GM18499 (cell line): ENCODE data around the gene SAMD4B.
"Not testable (repeated sequence)": the region's sequence is repeated elsewhere in the genome, so short reads cannot be mapped to it uniquely, and the experiment has no call there.

ENCODE experiments used
- ATAC-seq: cut with Tn5 transposase; IDR thresholded peaks from one replicate; pipeline ENCODE4 v1.9.1; 2021; ENCODE audit warnings: moderate number of reproducible peaks; ENCODE audit not compliant: insufficient read depth, unreplicated experiment

The SAMD4B gene

DNA sequence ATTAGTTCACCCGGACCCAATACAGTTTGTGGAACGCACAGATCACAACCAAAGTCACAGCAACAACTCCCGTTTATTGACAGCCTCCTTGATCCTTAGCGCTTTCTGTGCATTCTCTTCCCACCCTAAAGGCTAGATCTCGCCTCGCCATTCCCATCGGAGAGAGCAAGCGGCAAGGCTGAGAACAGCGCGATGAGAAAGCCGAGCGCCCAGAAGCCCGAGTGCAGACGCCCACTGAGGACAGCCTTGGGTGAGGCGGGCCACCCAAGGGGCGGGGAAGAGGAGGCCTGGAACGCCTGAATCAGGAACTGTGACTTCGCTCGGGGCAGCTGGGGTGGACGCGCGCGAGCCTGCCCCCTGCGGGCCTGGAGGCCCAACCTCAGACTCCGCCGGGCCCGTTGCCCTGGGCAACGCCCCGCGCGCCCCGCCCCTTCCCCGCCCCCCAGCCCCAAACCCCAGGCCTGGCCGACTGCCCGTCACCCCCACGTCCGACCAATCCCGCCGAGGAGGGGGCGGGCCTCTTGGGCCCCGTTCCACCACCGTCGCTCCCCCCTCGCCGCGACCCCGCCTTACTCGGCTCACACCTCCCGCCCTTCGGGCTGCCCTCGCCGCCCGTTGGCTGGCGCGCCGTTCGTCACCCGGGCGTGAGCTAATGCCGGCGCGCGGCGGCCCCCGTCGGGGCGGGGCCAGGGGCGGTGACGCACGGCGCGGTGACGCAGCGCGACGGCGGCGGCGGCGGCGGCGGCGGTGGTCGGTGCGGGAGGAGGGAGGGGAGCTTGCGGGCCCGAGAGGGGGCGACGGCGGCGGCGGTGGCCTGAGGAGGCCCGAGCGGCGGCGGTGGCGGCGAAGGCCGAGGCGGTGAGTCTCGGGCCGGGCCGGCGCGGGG lies at the start of gene SAMD4B:
SAMD4B (plus strand) TSS at position 703 of the 886 bp plus-strand sequence. CDS start 14,473 bp downstream, outside the sequence.
- peak; percentile 54 for ATAC-seq

GRCh38 chr19:39293394-39293793 lies 48.8 kb upstream of the SAMD4B start:
- ATAC-seq: no peak

- ATAC-seq: no peak
Observed at GRCh38 chr19:39296055-39296645, 46.1 kb upstream of the SAMD4B start, which contains the start of gene IFNL1. Gene IFNL1, plus strand, starts transcription at chr19:39296407. Its CDS starts 15 bp downstream, at chr19:39296422.

DNA sequence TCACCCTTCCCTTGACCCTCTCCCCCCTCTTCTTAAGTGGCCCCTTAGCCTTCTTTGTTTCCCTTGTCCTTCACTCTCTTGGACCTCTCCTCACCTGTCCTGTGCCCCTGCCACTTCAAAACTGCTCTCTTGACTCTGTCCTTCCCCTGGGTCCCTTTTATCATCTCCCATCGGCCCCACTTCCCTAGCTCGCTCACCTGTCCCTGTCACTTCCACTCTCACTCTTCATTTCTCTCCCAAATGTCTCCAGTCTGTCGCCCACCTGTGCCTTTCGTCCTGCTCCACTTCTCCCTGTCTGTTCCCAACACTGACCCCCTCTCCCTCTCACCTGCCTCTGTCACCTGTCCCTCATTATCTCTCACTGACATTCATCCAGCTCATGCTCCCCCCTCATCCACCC lies 45.3 kb upstream of the SAMD4B start:
- ATAC-seq: no peak

DNA sequence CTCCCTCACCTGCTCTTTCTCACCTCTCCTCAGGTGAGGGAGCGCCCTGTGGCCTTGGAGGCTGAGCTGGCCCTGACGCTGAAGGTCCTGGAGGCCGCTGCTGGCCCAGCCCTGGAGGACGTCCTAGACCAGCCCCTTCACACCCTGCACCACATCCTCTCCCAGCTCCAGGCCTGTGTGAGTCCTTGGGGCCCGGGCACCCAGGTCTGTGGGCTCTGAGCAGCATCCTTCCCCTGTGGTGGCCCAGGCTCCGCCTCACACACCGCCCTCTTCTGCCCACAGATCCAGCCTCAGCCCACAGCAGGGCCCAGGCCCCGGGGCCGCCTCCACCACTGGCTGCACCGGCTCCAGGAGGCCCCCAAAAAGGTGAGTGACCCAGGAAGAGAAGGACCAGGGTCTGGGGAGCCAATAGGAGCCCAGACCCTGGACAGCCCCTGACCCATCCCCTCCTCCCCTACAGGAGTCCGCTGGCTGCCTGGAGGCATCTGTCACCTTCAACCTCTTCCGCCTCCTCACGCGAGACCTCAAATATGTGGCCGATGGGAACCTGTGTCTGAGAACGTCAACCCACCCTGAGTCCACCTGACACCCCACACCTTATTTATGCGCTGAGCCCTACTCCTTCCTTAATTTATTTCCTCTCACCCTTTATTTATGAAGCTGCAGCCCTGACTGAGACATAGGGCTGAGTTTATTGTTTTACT lies 44.1 kb upstream of the SAMD4B start:
- ATAC-seq: no peak

DNA sequence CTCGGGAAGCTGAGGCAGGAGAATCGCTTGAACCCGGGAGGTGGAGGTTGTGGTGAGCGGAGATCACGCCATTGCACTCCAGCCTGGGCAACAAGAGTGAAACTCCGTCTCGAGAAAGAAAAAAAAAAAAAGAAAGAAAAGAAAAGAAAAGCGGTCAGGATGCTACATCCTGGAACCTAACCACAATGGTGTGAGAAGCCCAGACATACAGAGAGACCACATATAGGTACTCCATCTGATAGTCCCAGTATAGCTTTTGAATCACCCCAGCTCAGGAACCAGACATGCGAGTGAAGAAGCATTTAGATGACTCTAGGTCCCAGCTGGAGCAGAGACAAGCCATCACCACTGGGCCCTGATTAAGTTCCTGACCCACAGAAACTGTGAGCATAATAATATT lies 42.8 kb upstream of the SAMD4B start:
- no peak for ATAC-seq

GRCh38 chr19:39299832-39300231 lies 42.4 kb upstream of the SAMD4B start:
- ATAC-seq: no peak

DNA sequence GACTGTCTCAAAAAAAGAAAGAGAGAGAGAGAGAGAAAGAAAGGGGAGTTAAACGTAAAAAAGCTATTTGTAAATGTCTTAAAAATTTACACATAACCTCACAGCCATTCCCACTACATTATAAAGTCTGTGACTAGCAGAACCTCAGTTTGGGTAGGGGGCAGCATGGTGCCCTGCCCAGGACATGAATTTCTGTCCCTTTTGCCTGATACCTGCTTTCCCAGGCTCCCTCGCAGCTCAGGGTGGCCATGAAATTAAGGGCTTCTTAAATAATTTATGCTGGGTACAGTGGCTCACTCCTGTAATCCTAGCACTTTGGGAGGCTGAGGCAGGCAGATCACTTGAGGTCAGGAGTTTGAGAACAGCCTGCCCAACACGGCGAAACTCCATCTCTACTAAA lies 41.2 kb upstream of the SAMD4B start:
- ATAC-seq: no peak

GRCh38 chr19:39301562-39301961 lies 40.7 kb upstream of the SAMD4B start:
- ATAC-seq: no peak

DNA sequence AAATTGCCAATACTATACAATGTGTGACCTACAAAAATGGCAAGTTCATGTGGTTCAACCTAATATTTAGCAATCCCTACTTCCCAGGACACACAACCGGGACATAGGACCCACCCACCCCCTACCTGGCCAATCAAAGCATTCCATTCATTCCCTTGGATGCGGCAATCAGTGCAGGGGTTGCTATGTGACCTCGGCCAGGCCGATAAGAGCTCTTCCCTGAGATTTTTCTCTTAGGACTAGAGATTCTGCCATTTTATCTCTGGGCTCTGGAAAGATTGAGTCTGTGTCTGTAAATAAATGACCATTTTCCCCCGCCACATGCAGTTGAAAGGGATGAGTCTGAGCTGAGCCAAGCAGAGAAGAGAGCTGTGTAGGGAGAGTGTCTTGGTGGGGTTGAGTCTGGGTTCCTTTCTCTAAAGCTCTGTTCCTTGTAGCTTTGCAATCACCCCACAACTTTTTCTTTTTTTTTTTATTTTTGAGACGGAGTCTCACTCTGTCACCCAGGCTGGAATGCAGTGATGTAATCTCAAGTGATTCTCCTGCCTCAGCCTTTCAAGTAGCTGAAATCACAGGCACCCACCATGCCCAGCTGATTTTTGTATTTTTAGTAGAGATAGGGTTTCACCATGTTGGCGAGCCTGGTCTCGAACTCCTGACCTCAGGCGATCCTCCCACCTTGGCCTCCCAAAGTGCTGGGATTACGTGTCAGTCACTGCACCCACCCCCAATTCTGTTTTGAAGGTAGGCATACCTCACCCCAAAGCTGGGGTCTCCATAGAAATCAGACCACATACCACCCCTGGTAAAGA lies 38.6 kb upstream of the SAMD4B start:
- no peak for ATAC-seq

DNA sequence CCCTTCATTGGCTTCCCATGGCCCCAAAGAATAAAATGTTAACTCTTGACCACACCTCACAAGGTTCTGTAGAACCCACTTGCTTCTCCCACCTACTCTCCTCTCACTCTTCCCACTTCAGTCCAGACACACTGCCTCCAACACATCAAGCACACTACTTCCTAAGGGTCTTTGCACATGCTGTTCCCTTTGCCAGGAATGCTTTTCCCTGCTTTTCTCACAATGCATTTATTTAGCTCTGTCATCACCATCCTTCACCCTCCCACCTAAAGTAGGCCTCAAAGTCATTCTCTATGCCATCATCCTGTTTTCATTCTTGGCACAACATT lies 38.1 kb upstream of the SAMD4B start:
- no peak for ATAC-seq

DNA sequence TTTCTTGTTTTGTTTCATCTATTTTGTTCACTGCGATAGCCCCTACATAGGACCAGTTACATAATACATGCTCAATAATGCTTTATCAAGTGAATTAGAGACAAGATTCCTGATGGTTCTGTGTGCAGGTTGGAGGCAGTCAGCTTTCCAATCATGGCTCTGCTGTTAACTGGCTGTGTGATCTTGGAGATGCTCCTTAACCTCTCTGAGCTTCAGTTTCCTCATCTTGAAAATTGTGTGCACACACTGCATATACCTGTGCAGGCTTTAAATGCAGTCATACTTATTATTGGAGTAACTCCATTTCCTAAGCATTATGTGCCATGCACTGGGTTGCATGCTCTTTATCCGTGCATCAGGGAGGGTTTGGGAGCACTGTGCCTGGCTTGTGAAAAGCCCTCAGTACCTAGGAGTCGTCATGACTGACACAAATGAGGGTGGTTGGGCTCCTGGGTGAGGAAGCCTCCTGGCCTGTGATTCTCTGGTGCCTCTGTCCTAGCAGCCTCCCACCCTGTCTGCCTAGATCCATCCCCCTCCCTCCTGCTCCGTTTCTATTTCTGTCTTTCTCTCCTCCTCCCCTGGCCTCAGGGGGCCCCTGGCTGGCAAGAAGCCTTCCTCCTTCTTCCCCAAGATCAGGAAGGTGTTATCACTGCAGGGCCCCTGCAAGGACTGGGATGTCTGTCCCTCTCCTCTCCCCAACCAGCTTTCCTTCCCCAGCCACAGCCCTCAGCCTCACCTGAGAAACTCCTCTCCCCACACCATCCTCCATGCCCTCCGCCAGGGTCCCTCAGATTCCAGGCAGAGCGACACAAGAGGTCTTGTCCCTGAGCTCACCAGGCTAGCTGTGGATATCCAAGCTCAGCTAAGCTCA lies 37.3 kb upstream of the SAMD4B start:
- no peak for ATAC-seq

- ATAC-seq: no peak
Observed at GRCh38 chr19:39306075-39306474, 36.1 kb upstream of the SAMD4B start.

DNA sequence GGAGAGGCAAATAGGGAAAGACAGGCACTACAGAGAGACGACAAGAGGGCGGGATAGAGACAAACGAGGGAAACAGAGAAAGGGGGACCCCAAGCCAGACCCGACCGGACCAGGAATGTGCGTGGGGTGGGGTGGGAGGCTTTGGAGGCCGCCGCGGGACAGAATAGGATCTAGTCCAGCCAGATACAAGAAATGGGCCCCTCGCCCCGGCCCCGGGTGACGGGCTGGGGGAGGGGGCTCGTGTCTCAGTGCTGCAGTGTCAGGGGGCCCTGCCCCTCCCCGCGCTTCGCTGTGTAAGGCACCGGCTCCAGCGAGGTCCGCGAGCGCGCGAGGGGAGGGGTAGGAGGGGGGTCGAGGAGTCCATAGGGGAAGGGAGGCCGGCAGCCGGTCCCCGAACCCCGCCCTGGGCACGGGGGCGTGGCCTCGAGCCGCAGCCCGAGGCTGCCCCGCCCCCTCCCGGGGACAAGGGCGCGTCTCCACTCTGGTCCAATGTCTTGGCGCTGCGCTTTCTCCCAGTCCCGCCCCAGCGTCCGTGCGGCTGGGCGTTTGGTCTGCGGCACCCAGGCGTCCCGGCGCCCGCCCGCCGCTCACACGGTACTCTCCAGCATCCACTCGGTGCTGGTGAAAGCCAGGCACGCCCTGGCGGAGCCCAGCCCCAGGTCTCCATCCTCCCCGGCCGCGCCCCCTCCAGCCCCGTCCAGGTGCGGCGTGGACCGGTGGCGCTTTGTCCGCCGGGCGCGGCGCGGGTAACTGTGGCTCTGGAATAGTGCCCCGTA lies 35.0 kb upstream of the SAMD4B start:
- ATAC-seq: no peak

GRCh38 chr19:39307822-39308530 lies 34.2 kb upstream of the SAMD4B start:
- no peak for ATAC-seq

GRCh38 chr19:39308531-39309304 lies 33.5 kb upstream of the SAMD4B start:
- no peak for ATAC-seq

GRCh38 chr19:39309305-39309670 lies 32.9 kb upstream of the SAMD4B start:
- not testable (repeated sequence) for ATAC-seq
